OCI-LY1 (cell line): ENCODE results near the gene ALDH1L1.

Experiments used
- EZH2 ChIP-seq: fragments of 200-600 bp; sonication (generic), shearing (Covaris generic); IDR thresholded peaks from 2 replicates; pipeline ENCODE4 v1.8.0; 2017; ENCODE audit warnings: borderline replicate concordance, mixed run types, mild to moderate bottlenecking, antibody characterized with exemption, low read length, moderate library complexity, mixed read lengths
- TF ChIP-seq, protein P1 (sequence below): fragments of 200-600 bp; sonication (generic), shearing (Covaris generic); IDR thresholded peaks from 2 replicates; pipeline ENCODE4 v1.5.1; 2017; ENCODE audit warnings: mild to moderate bottlenecking, antibody characterized with exemption, low read length, moderate library complexity, mixed read lengths

DNA sequence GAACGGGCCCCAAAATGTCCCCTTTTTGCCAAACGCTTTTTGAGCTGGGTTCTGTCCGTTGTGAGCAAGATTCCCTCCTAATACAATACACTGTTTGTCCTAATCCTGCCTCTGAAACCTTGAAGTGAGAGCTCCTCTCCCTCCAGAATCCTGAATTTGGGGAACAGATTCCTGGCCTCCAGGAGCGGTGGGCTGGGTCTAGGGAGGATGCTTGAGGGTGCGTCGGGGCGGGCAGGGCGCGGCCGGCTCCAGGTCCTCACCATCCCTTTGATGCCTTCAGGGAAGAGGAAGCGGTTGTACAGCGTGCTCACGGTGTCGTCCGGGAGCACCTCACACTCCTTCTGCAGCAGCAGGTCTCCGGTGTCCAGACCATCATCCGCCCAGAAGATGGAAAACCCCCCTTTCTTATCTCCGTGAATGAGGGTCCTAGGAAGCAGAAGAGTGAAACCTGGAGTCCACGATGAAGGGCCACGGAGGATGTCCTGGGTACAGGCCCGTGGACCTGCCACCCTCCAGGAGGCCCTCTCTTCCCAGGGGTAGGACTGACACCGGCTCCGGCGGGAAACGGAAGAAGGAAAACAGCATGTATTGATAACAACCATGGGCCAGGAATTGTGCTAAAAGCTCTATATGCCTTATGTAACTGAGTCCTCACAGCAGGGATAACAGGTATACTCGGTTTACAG is 23.2 kb downstream of the ALDH1L1 start:
- no peak for TF ChIP-seq EZH2
- TF ChIP-seq, protein P1, sequence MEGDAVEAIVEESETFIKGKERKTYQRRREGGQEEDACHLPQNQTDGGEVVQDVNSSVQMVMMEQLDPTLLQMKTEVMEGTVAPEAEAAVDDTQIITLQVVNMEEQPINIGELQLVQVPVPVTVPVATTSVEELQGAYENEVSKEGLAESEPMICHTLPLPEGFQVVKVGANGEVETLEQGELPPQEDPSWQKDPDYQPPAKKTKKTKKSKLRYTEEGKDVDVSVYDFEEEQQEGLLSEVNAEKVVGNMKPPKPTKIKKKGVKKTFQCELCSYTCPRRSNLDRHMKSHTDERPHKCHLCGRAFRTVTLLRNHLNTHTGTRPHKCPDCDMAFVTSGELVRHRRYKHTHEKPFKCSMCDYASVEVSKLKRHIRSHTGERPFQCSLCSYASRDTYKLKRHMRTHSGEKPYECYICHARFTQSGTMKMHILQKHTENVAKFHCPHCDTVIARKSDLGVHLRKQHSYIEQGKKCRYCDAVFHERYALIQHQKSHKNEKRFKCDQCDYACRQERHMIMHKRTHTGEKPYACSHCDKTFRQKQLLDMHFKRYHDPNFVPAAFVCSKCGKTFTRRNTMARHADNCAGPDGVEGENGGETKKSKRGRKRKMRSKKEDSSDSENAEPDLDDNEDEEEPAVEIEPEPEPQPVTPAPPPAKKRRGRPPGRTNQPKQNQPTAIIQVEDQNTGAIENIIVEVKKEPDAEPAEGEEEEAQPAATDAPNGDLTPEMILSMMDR = no peak
